ENCODE results near the gene PRRT1B.

GRCh38 chr9:131528886-131529505 is 16.3 kb upstream of the PRRT1B start:
- TF ChIP-seq CTCF (IDR thresholded peaks at IDR 0.05; ENCODE audit: low read depth, low read length) (no peak), EZH2phosphoT487 (IDR thresholded peaks at IDR 0.05; ENCODE audit: low read depth) (no peak)

All from OCI-LY3 (cell line).